ENCODE measurements around the gene FXYD3.
A peak's percentile ranks its signal among the peaks of the same experiment; 100 is the strongest.
"Not testable (repeated sequence)": the region's sequence is repeated elsewhere in the genome, so short reads cannot be mapped to it uniquely, and the experiment has no call there.

The FXYD3 gene

DNA sequence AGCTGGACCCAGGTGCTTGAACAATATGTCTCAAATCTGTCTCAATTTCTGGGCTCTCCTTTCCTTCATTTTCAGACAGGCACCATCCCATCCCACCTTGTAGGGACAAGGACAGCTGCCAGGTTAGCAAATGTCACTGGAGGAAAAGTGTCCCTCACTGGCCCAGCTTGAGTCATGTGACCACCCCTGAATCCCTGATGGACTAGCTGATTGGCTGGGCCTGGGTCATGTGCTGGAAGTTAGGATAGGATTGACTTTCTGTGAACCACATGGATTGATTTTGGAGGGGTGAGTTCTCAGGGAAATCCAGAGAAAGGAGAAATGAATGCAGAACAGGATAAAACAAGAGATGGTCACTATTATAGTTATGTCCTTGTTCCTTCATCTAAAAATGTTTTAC lies 28.2 kb upstream of the FXYD3 start:
- DNase-seq, result no peak

DNA sequence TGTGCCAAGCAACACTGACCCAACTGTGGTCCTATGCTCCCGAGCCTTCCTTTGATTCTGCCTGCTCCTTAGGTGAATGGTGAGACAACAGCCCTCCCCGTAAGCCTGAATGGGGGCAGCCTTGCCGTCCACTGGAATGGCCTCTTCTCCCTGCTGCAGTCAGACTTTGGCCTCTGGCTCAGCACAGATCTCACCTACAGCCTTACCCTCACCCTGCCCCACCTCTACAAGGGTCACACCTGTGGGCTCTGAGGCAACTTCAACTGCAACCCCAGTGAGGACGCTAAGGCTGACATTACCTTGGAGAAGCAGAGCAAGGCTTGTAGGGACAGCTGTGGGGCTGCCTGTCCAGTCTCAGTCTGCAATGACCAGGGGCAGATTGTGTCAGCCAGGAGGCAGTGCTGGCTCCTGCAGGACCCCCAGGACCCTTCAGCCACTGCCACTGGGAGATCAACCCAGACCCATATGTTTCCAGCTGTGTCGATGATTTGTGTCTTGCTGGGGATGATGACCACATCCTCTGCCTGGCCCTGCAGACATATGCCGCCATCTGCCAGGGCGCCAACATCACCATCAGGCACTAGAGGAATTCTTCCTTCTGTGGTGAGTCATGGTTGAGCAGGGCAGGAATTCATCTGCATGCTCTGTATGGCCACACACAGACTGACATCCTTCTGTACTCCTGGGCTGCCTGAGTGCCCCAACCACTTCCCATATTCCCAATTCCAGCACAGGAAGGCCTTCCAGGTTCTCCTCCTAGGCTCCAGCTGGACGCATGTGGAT lies 27.3 kb upstream of the FXYD3 start:
- no peak for DNase-seq

GRCh38 chr19:35089554-35089953 lies 26.1 kb upstream of the FXYD3 start:
- no peak for DNase-seq

- DNase-seq, result no peak
These were observed 25.5 kb upstream of the FXYD3 start for GRCh38 chr19:35090160-35090505.

DNA sequence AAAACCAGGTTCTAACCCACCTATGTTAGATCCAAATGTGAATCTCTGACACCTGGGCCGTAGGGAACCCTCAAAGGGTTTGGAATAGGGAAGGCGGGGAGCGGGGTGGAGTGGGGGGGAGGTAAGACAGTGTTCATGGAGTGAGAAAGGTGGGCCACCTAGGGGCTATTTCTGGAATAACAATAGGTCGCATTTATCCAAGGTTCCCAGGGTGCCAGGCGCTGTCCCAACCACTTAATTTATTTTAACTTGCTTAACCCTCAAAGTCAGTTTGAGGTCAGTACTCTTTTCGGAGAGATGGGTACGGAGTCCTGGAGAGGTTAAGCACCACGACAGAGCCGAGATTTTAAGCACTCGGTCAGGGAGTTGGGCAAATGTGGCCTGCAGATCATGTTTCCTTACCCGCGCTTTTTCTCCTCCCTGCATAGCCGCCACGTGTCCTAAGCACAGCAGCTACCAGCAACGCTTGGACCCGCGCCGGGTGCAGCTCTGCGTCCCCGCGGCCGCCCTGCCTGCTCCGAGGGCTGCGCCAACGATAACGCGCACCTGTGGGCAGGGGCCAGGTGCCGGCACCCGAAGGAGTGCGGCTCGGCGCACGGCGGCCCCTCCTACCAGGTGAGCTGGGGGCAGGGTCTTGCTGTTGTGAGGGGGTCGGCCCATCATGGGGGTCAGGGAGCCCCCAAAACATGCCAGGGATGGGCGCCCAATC lies 25.0 kb upstream of the FXYD3 start:
- DNase-seq, result peak; percentile 24 to 29

GRCh38 chr19:35093430-35093829 lies 22.2 kb upstream of the FXYD3 start:
- no peak for DNase-seq

DNA sequence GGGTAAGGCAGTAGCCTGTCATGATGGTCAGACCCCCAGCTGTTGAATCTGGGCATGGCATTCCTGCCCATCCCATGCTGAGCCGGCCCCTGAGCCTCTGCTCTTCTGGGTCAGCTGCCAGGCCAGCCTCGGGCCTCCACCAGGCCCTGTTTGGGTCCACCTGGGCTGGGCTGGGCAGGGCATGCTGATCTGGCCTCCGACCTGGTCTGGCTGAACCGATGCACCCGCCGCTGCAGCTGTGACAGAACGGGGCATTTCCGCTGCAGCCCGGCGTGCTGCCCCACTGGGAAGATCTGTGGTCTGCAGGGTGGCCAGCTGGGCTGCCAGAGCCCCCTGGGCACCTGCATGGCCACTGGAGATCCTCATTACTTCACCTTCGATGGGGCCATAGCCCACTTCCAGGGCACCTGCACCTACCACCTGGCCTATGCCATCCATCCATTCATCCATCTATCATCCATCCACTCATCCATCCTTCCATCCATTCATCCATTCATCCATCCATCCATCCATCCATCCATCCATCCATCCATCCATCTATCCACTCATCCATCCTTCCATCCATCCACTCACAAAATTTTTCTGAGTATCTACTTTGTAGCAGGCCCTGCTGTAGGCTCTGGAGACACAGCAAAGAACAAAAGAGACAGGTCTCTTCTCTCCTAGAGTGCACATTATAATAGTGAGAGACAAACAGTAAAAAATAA lies 21.5 kb upstream of the FXYD3 start:
- DNase-seq, result no peak

DNA sequence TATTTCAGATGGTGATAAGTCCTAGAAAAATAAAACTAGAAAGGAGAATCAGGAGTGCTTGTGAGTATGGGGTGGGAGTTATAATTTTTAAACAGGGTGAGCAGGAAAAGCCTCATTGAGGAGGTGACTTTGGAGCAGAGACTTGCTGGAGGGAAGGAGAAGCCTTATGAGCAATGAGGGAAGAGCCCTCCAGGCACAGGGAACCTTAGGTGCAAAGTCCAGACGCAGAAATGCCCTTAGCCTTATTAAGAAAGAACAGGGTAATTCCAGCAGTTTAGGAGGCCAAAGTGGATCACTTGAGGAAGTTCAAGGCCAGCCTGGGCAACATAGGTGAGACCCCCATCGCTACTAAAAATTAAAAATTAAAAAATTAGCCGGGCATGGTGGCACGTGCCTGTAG lies 21.0 kb upstream of the FXYD3 start:
- DNase-seq, result no peak

- no peak for DNase-seq
These were observed 19.8 kb upstream of the FXYD3 start for GRCh38 chr19:35095667-35096368.

- DNase-seq, result no peak
These were observed 17.1 kb upstream of the FXYD3 start for GRCh38 chr19:35098413-35099049.

GRCh38 chr19:35099155-35099896 lies 16.3 kb upstream of the FXYD3 start:
- DNase-seq, result no peak

DNA sequence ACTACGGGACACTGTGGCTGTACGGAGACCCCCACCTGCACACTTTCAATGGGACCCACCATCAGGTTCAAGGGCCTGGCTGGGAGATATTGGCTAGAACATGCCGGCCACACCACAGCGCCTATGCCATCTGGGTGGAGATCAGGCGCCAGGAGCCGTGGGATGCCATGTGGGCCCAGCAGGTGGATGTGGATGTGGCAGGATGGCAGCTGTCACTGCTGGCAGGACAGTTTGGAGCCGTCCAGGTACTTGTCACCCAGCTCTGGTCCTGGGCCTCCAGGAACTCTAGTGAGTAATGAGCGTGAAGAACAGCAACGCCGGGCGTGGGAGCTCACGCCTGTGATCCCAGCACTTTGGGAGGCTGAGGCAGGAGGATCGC lies 15.7 kb upstream of the FXYD3 start:
- no peak for DNase-seq

DNA sequence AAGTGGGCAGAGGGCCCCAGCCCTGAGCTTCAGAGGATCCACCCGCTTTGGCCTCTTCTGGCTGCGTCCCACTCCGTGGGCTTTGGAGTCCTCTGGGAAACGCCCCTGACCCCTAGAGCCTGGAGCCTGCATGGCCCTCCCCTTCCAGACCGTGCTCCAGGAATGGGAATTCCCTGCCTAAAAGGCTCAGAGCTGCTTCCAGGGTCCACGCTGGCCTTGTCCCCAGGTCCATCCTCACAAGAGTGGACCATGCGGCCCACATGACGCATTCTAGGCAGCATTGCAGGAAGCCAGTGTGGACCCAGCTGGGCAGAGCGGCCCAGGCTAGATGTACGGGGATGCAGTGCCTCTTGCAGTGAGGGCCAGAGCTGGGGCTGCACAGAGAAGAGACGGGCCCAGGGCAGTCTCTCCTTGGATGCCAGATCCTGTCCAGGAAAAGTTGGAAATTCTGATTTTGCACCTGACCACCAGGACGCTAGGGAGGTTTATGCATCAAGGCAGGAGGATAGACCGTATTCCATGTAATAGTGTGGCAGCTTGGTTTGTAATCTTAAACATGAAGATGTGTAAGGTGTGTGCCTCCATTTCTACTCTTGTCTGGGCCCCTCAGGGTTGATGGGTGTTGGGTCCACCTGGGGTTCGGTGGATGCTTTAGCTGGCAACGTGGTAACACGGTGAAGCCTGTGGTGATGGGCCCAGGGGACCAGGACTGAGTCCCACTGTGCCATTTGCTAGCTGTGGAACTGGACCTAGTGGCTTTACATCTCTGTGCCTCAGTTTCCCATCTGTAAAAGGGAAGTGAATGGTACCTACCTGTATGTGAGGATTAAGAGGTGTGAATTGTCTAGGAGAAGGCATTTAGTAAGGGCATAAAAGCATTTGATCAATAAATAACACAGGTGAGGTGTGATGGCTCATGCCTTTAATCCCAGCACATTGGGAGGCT lies 14.8 kb upstream of the FXYD3 start:
- no peak for DNase-seq

GRCh38 chr19:35101949-35102348 lies 13.7 kb upstream of the FXYD3 start:
- DNase-seq, result not testable (repeated sequence)

DNA sequence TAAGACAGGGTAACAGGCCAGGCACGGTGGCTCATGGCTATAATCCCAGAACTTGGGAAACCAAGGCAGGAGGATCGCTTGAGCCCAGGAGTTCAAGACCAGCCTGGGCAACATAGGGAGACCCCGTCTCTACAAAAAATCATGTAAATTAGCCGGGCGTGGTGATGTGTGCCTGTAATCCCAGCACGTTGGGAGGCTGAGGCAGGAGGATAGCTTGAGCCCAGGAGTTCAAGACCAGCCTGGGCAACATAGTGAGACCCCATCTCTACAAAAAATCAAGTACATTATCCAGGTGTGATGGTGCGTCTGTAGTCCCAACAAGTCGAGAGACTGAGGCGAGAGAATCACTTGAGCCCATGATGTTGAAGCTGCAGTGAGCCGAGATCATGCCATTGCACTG lies 12.0 kb upstream of the FXYD3 start:
- DNase-seq, result not testable (repeated sequence)

- no peak for DNase-seq
These were observed 11.3 kb upstream of the FXYD3 start for GRCh38 chr19:35104361-35104760.

- no peak for DNase-seq
These were observed 10.6 kb upstream of the FXYD3 start for GRCh38 chr19:35105047-35105410.

- DNase-seq, result no peak
These were observed 10.0 kb upstream of the FXYD3 start for GRCh38 chr19:35105411-35106290.

DNA sequence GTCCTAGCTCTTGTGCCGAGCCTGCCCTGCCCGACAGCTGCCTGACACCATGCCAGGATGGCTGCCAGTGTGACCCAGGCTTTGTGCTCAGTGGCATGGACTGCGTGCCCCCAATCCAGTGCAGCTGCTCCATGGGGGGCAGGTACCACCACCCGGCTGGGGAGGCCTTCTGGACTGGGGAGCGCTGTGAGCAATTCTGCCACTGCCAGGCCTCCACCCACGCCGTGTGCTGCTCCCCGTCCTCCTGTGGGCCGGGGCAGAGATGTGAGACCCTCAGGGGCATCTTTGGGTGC lies 9.4 kb upstream of the FXYD3 start:
- no peak for DNase-seq

DNA sequence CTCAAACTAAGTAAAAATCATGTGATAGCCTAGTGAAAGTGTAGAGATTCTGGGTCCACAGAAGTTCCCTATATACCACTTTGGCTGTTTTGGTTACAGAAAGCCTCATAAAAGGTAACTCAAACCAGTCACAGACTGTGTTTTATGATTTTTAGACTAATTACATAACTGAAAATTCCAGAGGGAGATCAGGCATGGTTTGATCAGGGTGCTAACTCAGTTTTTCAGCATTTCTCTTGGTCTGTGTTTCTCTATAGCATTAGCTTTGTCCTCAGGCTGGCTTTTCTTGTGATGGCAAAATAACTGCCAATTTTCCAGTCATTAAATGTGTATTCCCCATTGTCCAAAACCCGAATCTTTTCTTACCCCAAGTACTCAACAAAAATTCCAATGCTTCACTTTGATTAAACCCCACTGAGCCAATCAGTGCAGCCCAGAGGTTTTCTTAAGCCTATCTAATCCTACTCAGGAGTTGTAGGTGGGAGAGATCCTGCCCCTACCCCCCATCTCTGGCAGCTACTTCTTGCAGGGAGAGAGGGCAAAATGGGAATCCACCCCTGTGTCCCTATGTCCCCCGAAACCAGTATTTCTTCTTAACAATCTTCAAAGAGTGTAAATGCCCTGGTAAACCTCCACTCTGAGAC lies 8.6 kb upstream of the FXYD3 start:
- no peak for DNase-seq

Data from NCI-H1930 (cell line).